Stimulated activated CD8-positive, alpha-beta memory T cell treated with anti-CD3 and anti-CD28 coated beads, Interleukin-12 subunit alpha, Interleukin-12 subunit beta, amount 100 ng/mL, for 4 hours (primary cell): Measurements from ENCODE around the gene EEIG2.
"Not testable (repeated sequence)": the region's sequence is repeated elsewhere in the genome, so short reads cannot be mapped to it uniquely, and the experiment has no call there.

Experiments
- DNase-seq: peaks from one replicate; pipeline ENCODE4 v3.0.0-alpha.2; 2020; ENCODE audit warnings: low read depth

EEIG2 gene

GRCh38 chr1:108559215-108560186 lies at the start of gene EEIG2:
Gene EEIG2 (plus strand): TSS chr1:108560100. CDS start chr1:108560429, 329 bp downstream.
- DNase-seq = peak; percentile 89

- no peak for DNase-seq
These were observed 48.1 kb upstream of the EEIG2 start for GRCh38 chr1:108511764-108512163.

GRCh38 chr1:108512239-108513043 lies 47.5 kb upstream of the EEIG2 start:
- no peak for DNase-seq

GRCh38 chr1:108513044-108513415 lies 46.9 kb upstream of the EEIG2 start:
- no peak for DNase-seq

GRCh38 chr1:108513914-108514313 lies 46.0 kb upstream of the EEIG2 start:
- DNase-seq = not testable (repeated sequence)

GRCh38 chr1:108517301-108517897 lies 42.5 kb upstream of the EEIG2 start:
- not testable (repeated sequence) for DNase-seq

GRCh38 chr1:108521990-108522393 lies 37.9 kb upstream of the EEIG2 start:
- no peak for DNase-seq

GRCh38 chr1:108523829-108524228 lies 36.1 kb upstream of the EEIG2 start:
- no peak for DNase-seq

GRCh38 chr1:108524676-108525075 lies 35.2 kb upstream of the EEIG2 start:
- DNase-seq = no peak

GRCh38 chr1:108527135-108527534 lies 32.8 kb upstream of the EEIG2 start:
- DNase-seq = no peak

GRCh38 chr1:108527837-108528236 lies 32.1 kb upstream of the EEIG2 start:
- DNase-seq = no peak

GRCh38 chr1:108531444-108531843 lies 28.5 kb upstream of the EEIG2 start:
- DNase-seq = no peak

GRCh38 chr1:108532730-108533129 lies 27.2 kb upstream of the EEIG2 start:
- DNase-seq = no peak

GRCh38 chr1:108533351-108534083 lies 26.4 kb upstream of the EEIG2 start:
- DNase-seq = no peak

- DNase-seq = no peak
These were observed 25.1 kb upstream of the EEIG2 start for GRCh38 chr1:108534759-108535158.

- not testable (repeated sequence) for DNase-seq
These were observed 24.5 kb upstream of the EEIG2 start for GRCh38 chr1:108535315-108535897.

GRCh38 chr1:108536021-108536420 lies 23.9 kb upstream of the EEIG2 start:
- DNase-seq = not testable (repeated sequence)

- DNase-seq = not testable (repeated sequence)
These were observed 23.1 kb upstream of the EEIG2 start for GRCh38 chr1:108536791-108537190.

- DNase-seq = no peak
These were observed 21.9 kb upstream of the EEIG2 start for GRCh38 chr1:108537976-108538375.

- no peak for DNase-seq
These were observed 18.9 kb upstream of the EEIG2 start for GRCh38 chr1:108540977-108541376.

GRCh38 chr1:108541861-108542260 lies 18.0 kb upstream of the EEIG2 start:
- no peak for DNase-seq
